Kidney capillary endothelial cell (primary cell): ENCODE results near the gene ATP8A1.
"Not testable (repeated sequence)": the region's sequence is repeated elsewhere in the genome, so short reads cannot be mapped to it uniquely, and the experiment has no call there.

Source experiments
- DNase-seq: peaks from one replicate; pipeline ENCODE4 v3.0.0-alpha.2; 2018; ENCODE audit warnings: low spot score

The ATP8A1 gene

DNA sequence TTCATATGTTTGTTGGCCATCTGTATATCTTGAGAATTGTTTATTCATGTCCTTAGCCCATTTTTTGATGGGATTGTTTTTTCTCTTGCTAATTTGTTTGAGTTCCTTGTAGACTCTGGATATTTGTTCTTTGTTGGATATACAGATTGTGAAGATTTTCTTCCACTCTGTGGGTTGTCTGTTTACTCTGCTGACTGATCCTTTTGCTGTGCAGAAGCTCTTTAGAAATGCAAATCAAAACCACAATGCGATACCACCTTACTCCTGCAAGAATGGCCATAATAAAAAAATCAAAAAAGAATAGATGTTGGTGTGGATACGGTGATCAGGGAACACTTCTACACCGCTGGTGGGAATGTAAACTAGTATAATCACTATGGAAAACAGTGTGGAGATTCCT is 189.1 kb downstream of the ATP8A1 start:
- not testable (repeated sequence) for DNase-seq

GRCh38 chr4:42466273-42466844 is 190.5 kb downstream of the ATP8A1 start:
- DNase-seq, result no peak

GRCh38 chr4:42464550-42465094 is 192.3 kb downstream of the ATP8A1 start:
- no peak for DNase-seq

DNA sequence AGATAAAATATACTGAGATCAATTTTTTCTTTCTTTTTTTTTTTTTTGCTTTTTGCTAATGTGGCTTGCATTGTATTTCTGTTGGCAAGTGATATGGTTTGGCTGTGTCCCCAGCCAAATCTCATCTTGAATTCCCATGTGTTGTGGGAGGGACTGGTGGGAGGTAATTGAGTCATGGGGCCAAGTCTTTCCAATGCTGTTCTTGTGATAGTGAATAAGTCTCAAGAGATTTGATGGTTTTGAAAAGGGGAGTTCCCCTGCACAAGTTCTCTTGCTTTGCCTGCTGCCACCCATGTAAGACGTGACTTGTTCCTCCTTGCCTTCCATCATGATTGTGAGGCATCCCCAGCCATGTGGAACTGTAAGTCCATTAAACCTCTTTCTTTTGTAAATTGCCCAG is 195.7 kb downstream of the ATP8A1 start:
- not testable (repeated sequence) for DNase-seq

- no peak for DNase-seq
Observed at GRCh38 chr4:42460043-42460442, 196.9 kb downstream of the ATP8A1 start.

GRCh38 chr4:42458657-42459056 is 198.2 kb downstream of the ATP8A1 start:
- no peak for DNase-seq

DNA sequence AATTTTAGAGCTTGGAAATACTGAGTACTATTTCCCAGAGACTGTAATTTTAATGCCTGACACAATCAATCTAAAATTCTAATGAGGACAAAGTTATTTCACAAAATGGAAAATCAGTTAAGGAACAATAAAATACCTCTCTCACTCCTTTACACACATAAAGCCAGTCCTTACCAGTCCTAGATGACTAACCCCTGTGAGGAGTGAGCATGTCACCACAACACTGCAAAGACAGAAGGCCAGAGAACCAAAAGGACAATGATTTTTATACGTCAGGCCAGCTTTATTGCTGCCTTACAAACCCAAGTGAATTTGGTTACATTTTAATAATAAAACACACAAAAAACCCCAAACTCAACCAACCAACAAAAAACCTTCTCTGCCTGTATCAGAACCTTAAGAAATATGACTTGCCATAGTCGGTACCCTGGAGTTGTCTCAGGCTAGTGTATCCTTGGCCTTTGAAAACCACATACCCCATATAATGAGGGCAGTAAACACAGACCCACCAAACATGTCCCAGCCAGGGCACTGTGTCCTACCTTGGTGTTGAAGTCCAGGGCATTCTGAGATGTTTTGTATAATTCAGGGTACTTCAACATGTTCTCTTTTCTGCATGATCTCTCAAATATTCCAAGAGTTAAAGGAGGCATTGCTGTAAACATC is 202.0 kb downstream of the ATP8A1 start:
- DNase-seq, result no peak

DNA sequence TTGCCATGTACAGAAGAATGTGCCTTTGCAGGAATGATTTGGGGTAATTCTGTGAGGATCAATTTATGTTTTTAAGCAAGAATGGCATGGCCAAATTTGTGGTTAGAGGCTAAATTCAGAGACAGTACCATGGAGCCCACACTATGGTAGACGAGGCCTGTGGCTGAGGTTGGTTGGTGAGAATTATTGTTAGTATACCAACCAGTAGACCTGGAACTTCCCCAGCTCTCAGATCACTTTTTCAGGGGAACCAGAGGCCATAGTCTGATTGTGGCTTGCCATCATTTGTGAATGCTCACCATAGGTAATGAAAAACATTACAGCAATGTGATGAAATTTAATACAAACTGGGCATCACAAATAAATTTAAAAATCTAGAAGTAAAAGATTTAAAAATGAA is 203.3 kb downstream of the ATP8A1 start:
- DNase-seq, result no peak

DNA sequence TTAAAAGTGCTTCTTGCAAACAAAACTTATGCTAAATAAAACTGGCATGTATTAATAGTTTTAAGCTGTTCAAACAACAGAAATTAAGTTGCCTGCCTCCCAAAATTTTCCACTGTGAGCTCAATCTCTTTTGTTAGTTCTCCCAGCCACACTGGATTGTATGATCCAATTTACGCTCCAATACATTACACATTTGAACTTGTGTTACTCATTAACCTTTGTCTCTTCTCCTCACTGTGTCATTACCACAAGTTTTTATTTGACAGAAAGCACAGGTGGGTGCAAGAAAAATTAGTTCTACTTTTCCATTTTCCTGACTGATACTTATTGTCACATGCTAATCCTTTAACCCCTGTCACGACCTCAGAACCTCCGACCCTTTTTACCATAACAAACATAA is 204.1 kb downstream of the ATP8A1 start:
- DNase-seq, result no peak

GRCh38 chr4:42446823-42447222 is 210.1 kb downstream of the ATP8A1 start:
- no peak for DNase-seq

GRCh38 chr4:42445038-42445437 is 211.9 kb downstream of the ATP8A1 start:
- DNase-seq, result no peak

- no peak for DNase-seq
Observed at GRCh38 chr4:42442601-42443000, 214.3 kb downstream of the ATP8A1 start.

GRCh38 chr4:42440083-42440482 is 216.8 kb downstream of the ATP8A1 start:
- DNase-seq, result no peak

DNA sequence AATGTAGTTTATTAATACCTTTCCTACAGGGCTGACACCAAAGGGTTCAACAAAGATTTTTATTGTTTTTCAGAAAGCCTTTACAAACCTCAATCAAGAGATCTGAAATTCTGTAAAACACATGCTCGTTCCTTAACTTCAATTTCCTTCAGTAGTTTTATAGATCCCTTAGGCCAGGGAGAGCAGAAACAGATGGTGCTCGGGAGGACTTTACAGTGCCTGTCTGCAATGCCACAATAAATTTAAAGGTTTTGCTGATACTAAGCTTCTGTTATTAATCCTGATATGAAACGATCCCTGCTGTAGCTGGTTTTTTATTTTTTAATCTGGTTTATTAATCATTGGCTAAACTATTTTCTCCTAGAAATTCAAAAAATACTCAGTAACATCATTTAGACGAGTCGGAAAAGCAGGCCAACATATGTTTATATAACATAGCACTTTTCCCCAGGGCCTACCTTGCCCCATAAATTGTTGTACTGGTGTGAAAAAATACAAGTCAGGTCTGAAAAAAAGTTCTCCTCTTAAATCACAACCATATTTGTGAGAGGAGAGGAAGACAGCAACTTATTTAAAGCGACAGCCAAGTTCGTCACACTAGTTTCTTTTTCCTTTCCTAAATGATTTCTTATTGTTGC is 219.9 kb downstream of the ATP8A1 start:
- no peak for DNase-seq

DNA sequence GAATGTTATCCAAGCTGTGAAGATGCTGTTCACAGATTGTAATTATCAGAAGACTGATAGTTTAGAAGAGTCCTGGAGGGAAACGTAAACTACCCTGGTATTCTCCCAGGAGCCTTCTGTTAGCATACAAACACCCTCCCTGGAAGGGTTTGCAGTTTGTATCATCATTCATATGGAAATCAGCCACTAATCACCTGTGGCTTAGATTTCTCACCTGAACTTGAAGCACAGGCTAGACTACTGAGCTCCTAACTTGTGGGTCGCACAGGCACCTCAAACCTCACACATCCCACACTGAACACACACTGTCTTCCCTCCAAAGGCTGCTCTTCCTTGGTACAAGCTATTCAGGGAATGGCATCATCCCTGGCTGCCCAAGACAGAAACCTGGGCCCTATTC is 228.9 kb downstream of the ATP8A1 start:
- DNase-seq, result no peak

DNA sequence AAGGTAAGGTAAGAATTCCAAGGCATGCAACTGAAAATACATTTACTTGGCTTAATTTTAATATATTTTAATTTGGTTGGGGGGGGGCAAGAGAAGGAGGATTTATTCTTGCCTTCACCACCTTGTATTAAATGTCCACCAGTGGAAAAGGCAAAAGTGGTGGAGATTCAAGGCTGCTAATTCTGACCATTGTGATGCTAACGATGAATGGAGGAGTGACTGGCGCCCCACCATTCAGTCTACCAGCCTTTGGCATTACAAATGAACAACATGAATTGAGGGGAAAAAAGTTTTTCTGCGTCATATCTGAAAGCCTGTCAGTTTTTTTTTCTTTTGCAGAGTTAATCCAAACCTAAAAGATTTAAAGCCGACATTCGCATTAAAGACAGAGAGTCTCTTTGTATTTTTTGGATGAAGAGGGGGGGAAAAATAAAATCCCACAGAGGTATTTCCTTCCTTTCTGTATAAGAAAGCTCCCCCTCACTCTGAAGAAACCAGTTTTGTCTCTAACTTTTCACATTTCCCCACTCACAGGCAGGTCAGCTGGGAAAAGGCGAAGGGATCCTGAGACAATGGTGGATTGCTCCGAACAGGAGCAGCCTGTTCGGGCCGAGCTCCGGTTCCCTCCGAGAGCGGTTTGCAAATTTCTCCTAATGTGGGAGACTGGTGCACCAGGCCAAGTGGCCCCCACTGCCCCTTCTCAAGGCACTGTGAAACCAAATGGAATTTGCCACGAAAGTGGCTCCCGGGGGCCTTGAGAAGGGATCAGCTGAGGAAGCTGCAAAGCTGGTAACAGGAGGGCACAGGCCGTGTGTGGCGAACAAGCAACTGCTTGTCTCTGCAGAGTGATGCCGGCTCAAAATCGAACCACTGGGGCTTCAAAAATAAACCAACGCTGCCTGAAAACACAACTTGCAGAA is 231.5 kb downstream of the ATP8A1 start:
- DNase-seq, result no peak

GRCh38 chr4:42420140-42420539 is 236.8 kb downstream of the ATP8A1 start:
- DNase-seq, result no peak

DNA sequence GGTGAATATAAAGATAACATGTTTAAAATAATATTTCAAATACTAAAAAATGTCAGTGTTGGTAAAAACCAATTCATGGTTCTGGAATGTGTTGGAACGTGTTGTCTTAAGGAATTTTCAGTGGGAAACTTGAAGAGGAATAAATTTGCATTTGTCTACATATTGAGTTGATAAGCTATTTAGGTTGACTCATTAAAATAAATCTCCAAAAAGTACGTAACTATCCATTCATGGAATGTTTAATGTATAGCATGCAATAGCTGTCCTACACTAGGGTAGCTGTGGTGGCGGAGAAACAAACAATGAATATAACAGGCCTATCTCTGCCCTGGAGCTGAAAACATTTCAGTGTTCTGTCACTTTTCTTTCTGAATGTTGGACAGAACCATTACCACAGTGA is 239.4 kb downstream of the ATP8A1 start:
- DNase-seq, result no peak

GRCh38 chr4:42416017-42416416 is 240.9 kb downstream of the ATP8A1 start:
- no peak for DNase-seq

GRCh38 chr4:42415281-42415680 is 241.6 kb downstream of the ATP8A1 start:
- no peak for DNase-seq

DNA sequence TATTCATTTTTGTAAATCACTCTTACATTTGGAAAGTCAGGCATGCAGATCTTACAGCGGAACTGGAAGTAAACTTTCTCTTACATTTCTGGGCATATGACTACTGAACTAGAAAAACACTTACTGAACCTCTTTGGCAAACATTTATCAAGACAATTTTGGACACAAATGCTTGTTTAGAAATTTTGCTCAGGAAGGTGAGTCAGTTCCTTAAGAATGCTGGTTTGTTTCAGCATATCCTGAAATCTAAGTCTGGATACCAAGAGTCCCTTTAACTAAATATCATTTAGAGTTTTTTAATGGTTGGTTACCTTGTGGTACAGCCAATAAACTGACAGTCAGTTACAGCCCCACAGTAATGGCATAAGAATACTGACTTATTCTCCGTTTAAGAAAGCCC is 244.7 kb downstream of the ATP8A1 start:
- peak; percentile 90 for DNase-seq

DNA sequence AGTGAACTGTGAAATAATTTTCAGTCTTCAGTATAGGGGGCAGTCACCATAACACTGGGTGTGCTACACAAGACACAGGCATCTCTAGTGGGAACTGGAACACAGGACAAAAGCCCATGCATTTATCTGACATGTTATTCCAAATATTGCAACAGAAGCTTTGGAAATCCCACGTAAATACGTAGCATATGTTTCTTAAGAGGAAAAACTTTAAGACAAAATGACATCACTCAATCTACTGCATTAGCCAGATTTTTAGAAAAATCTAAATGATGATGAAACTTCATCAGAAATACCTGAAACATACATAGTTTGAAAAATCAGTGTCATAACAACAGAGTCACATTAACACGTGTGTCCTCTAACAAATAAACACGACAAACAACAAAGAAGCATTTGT is 245.1 kb downstream of the ATP8A1 start:
- no peak for DNase-seq
